Lower leg skin (tissue), 3 donors: Measurements from ENCODE around the gene PBX1.

Experiments used
- POLR2A ChIP-seq, 2 donors: fragments of 450-650 bp; IDR thresholded peaks; one replicate each; pipeline ENCODE4 v1.6.1; 2016 to 2017; ENCODE audit warnings: antibody characterized with exemption in 2 of 2, mild to moderate bottlenecking in 1 of 2, moderate library complexity in 1 of 2
- TF ChIP-seq, protein P1 (sequence below), 3 donors: fragments of 450-650 bp; IDR thresholded peaks; one replicate each; pipeline ENCODE4 v1.5.1; 2016; ENCODE audit warnings: antibody characterized with exemption in 3 of 3, mild to moderate bottlenecking in 3 of 3, moderate library complexity in 2 of 3

DNA sequence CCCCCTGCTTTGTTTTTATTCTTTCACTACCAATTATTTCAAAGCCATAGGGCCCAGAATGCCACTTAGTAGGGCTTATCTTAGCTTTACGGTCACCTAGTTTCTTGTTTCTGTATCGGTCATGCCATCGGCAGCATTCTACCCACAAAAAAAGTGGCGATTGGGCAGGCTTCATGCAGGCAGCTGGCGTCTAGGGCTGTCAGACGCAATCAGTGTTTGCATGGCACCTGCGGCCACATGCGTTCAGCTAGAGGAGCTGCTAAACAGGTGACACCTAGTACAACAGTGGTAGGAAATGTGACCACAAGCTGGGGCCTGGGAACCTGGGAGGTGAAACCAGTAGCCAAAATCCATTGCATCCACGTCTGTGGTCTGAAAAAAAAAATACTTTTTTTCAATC is 262.7 kb downstream of the PBX1 start:
- TF ChIP-seq, protein P1, sequence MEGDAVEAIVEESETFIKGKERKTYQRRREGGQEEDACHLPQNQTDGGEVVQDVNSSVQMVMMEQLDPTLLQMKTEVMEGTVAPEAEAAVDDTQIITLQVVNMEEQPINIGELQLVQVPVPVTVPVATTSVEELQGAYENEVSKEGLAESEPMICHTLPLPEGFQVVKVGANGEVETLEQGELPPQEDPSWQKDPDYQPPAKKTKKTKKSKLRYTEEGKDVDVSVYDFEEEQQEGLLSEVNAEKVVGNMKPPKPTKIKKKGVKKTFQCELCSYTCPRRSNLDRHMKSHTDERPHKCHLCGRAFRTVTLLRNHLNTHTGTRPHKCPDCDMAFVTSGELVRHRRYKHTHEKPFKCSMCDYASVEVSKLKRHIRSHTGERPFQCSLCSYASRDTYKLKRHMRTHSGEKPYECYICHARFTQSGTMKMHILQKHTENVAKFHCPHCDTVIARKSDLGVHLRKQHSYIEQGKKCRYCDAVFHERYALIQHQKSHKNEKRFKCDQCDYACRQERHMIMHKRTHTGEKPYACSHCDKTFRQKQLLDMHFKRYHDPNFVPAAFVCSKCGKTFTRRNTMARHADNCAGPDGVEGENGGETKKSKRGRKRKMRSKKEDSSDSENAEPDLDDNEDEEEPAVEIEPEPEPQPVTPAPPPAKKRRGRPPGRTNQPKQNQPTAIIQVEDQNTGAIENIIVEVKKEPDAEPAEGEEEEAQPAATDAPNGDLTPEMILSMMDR (IDR thresholded peaks at IDR 0.05) = no peak
- TF ChIP-seq POLR2A (IDR thresholded peaks at IDR 0.05) = no peak
